AG04450 (cell line): ENCODE measurements around the gene GTSF1L. TPM values are rescaled to one million over a fixed set of nuclear protein-coding genes. Genes with fewer than 3 reads are reported as not detected.

Experiments used
- CTCF ChIA-PET: fragments of 300-600, 350-600 bp; formaldehyde crosslinking; extraction: SDS; loops from one replicate; lab custom pipeline; 2022; ENCODE audit warnings: antibody characterized with exemption, inconsistent platforms; lab: Charles Lee
- POLR2A ChIA-PET: fragments of 350-600 bp; formaldehyde crosslinking; extraction: SDS; loops from one replicate; lab custom pipeline; 2021; ENCODE audit warnings: antibody characterized with exemption, inconsistent platforms; lab: Yijun Ruan, JAX
- DNase-seq: peaks from one replicate; pipeline ENCODE4 v3.0.0-alpha.2; 2011; ENCODE audit warnings: low read depth, low spot score
- H3K27ac ChIP-seq: one replicate; pipeline ENCODE4 v1.5.1; 2012; ENCODE audit warnings: low read depth, low read length, control low read depth
- H3K27me3 ChIP-seq: one replicate; pipeline ENCODE4 v1.6.0; 2012; ENCODE audit warnings: low read length; ENCODE audit not compliant: control insufficient read depth, insufficient read depth
- H3K4me3 ChIP-seq: 2 replicates; pipeline ENCODE4 v1.5.1; 2011; ENCODE audit warnings: mild to moderate bottlenecking, low read depth, low read length, control low read depth
- H3K9me3 ChIP-seq: 2 replicates; pipeline ENCODE4 v1.5.1; 2012; ENCODE audit warnings: low read length; ENCODE audit not compliant: control insufficient read depth, insufficient read depth
- CTCF ChIP-seq: IDR thresholded peaks from 2 replicates; pipeline ENCODE4 v1.5.1; 2011; ENCODE audit warnings: low read depth, low read length, control low read depth, inconsistent platforms
- polyA plus RNA-seq: library from polyadenylated mRNA; depleted of rRNA; stranded (reverse); fragments of >200 nt; gene quantifications from 2 replicates; pipeline ENCODE4 v1.2.3, GENCODE V29; 2011

GTSF1L gene
- polyA plus RNA-seq, 1 experiment = not detected

- POLR2A ChIA-PET = interaction anchor here (1.0 kb wide), 1 partner anchor 92 kb away, joined by 3 read pairs; no protein-coding TSS in a partner anchor
- peak overlapping the region; percentile 65 for H3K27ac ChIP-seq
- CTCF ChIA-PET = interaction anchor here (6.5 kb wide), 1 partner anchor 329 kb away, joined by 197 read pairs; no protein-coding TSS in a partner anchor
- no peak for TF ChIP-seq CTCF
- no peaks in the 10 kb centered on the region for H3K27me3 ChIP-seq
- no peak overlapping the region for H3K4me3 ChIP-seq
- no peak for DNase-seq
- H3K9me3 ChIP-seq = no peaks in the 10 kb centered on the region; the same call in 1 of the 2 replicates
Measured at GRCh38 chr20:43752051-43752360, 25.2 kb upstream of the GTSF1L start.

- TF ChIP-seq CTCF = no peak; the same call in 1 of the 2 replicates
- no peak overlapping the region for H3K4me3 ChIP-seq
- no peaks in the 10 kb centered on the region; the same call in 1 of the 2 replicates for H3K9me3 ChIP-seq
- peak; percentile 66 for DNase-seq
- POLR2A ChIA-PET = interaction anchor here (1.3 kb wide), 1 partner anchor 329 kb away, joined by 4 read pairs; no protein-coding TSS in a partner anchor
- CTCF ChIA-PET = interaction anchor here (0.5 to 6.5 kb wide), 16 partner anchors 70 to 366 kb away, joined by 3 to 197 read pairs (median 5); no protein-coding TSS in a partner anchor
- H3K27ac ChIP-seq = peak overlapping the region; percentile 65
- H3K27me3 ChIP-seq = no peaks in the 10 kb centered on the region
Measured at GRCh38 chr20:43751167-43752050, 24.6 kb upstream of the GTSF1L start.

GRCh38 chr20:43750774-43751166, 24.0 kb upstream of the GTSF1L start:
- DNase-seq = no peak
- TF ChIP-seq CTCF = no peak
- no peak overlapping the region for H3K4me3 ChIP-seq
- H3K27ac ChIP-seq = peak overlapping the region; percentile 63
- ChIA-PET CTCF (interaction anchor here (0.5 to 6.5 kb wide), 27 partner anchors 9 to 366 kb away, joined by 3 to 197 read pairs (median 5); no protein-coding TSS in a partner anchor), POLR2A (interaction anchor here (1.3 kb wide), 1 partner anchor 330 kb away, joined by 4 read pairs; no protein-coding TSS in a partner anchor)
- no peaks in the 10 kb centered on the region for H3K27me3 ChIP-seq
- H3K9me3 ChIP-seq = no peaks in the 10 kb centered on the region; the same call in 1 of the 2 replicates

- DNase-seq = no peak
- TF ChIP-seq CTCF = peak; percentile 98
- H3K4me3 ChIP-seq = no peak overlapping the region
- ChIA-PET CTCF (interaction anchor here (0.5 to 6.5 kb wide), 57 partner anchors 8 to 438 kb away, joined by 3 to 197 read pairs (median 4); no protein-coding TSS in a partner anchor), POLR2A (interaction anchor here (0.7 kb wide), 1 partner anchor 159 kb away, joined by 3 read pairs; the partner anchor contains the start of gene IFT52)
- H3K27ac ChIP-seq = no peak overlapping the region
- no peaks in the 10 kb centered on the region for H3K27me3 ChIP-seq
- H3K9me3 ChIP-seq = no peaks in the 10 kb centered on the region; the same call in 1 of the 2 replicates
Measured at GRCh38 chr20:43749734-43750294, 23.0 kb upstream of the GTSF1L start.
